WTC11 (cell line): ENCODE measurements around the gene AGBL1. TPM values are rescaled to one million over a fixed set of nuclear protein-coding genes. Genes with fewer than 3 reads are reported as not detected.
A peak's percentile ranks its signal among the peaks of the same experiment; 100 is the strongest.

Source experiments
- ATAC-seq: fragments of 200-7000 bp; cut with Tn5 transposase; 2 replicates; pipeline ENCODE4 v1.10.0; 2021; ENCODE audit warnings: mild to moderate bottlenecking, moderate library complexity
- CTCF ChIA-PET: fragments of 300-600 bp; sonication (Branson Sonifier 250); formaldehyde crosslinking; loops from one replicate; lab custom pipeline; 2021; ENCODE audit warnings: antibody characterized with exemption; lab: Charles Lee
- POLR2A ChIA-PET: fragments of 350-600 bp; sonication (Branson Sonifier 250); formaldehyde crosslinking; loops from one replicate; lab custom pipeline; 2021; ENCODE audit warnings: antibody characterized with exemption; lab: Charles Lee
- DNase-seq: peaks from one replicate; pipeline ENCODE4 v3.0.0; 2021; ENCODE audit warnings: low spot score
- H3K27ac Mint-ChIP-seq: 2 replicates; pipeline ENCODE4 v1.8.0; 2021; ENCODE audit warnings: mixed read lengths
- H3K27me3 Mint-ChIP-seq: 2 replicates; pipeline ENCODE4 v1.8.0; 2021; ENCODE audit warnings: low read depth, mild to moderate bottlenecking, moderate library complexity, mixed read lengths
- H3K36me3 Mint-ChIP-seq: 2 replicates; pipeline ENCODE4 v1.8.0; 2021; ENCODE audit warnings: mixed read lengths
- H3K4me1 Mint-ChIP-seq: 2 replicates; pipeline ENCODE4 v1.8.0; 2022; ENCODE audit warnings: mixed read lengths
- H3K4me3 Mint-ChIP-seq: 2 replicates; pipeline ENCODE4 v1.8.0; 2021; ENCODE audit warnings: mild to moderate bottlenecking, moderate library complexity, mixed read lengths
- H3K9me3 Mint-ChIP-seq: 2 replicates; pipeline ENCODE4 v1.8.0; 2021; ENCODE audit warnings: mixed read lengths
- AR ChIP-seq: fragments of 250-450 bp; sonication (Bioruptor Pico); IDR thresholded peaks from 2 replicates; pipeline ENCODE4 v1.9.0; 2021; ENCODE audit warnings: mild to moderate bottlenecking
- ATF2 ChIP-seq: sonication (generic); formaldehyde crosslinking; IDR thresholded peaks from 2 replicates; pipeline ENCODE4 v1.8.1; 2022; ENCODE audit warnings: low read depth, missing genetic modification reagents, borderline replicate concordance
- ELF4 ChIP-seq: sonication (generic); formaldehyde crosslinking; IDR thresholded peaks from 2 replicates; pipeline ENCODE4 v1.8.1; 2022; ENCODE audit warnings: low read depth, mild to moderate bottlenecking, moderate library complexity, missing genetic modification reagents
- ESRRA ChIP-seq: sonication (generic); formaldehyde crosslinking; IDR thresholded peaks from 2 replicates; pipeline ENCODE4 v1.8.1; 2022; ENCODE audit warnings: mild to moderate bottlenecking, missing genetic modification reagents, borderline replicate concordance
- FOXJ3 ChIP-seq: sonication (generic); formaldehyde crosslinking; IDR thresholded peaks from 2 replicates; pipeline ENCODE4 v1.9.0; 2021; ENCODE audit warnings: missing genetic modification reagents, mild to moderate bottlenecking, borderline replicate concordance
- GABPB1 ChIP-seq: sonication (generic); formaldehyde crosslinking; IDR thresholded peaks from 2 replicates; pipeline ENCODE4 v1.8.1; 2023; ENCODE audit warnings: mild to moderate bottlenecking, missing genetic modification reagents
- GTF2I ChIP-seq: fragments of 250-450 bp; sonication (Bioruptor Pico); conservative IDR thresholded peaks from 2 replicates; pipeline ENCODE4 v1.4.0; 2021; ENCODE audit warnings: mild to moderate bottlenecking
- KAT7 ChIP-seq: sonication (generic); formaldehyde crosslinking; IDR thresholded peaks from 2 replicates; pipeline ENCODE4 v1.8.1; 2023; ENCODE audit warnings: missing genetic modification reagents, mild to moderate bottlenecking, borderline replicate concordance
- MLX ChIP-seq: sonication (generic); formaldehyde crosslinking; IDR thresholded peaks from 2 replicates; pipeline ENCODE4 v1.8.1; 2023; ENCODE audit warnings: mild to moderate bottlenecking, missing genetic modification reagents, moderate library complexity
- NFATC4 ChIP-seq: fragments of 250-450 bp; sonication (Bioruptor Pico); IDR thresholded peaks from 2 replicates; pipeline ENCODE4 v1.9.0; 2021; ENCODE audit warnings: mild to moderate bottlenecking
- NFYB ChIP-seq: sonication (generic); formaldehyde crosslinking; conservative IDR thresholded peaks from 2 replicates; pipeline ENCODE4 v1.8.0; 2022; ENCODE audit warnings: low read depth, missing genetic modification reagents
- RORB ChIP-seq: fragments of 250-450 bp; sonication (Bioruptor Pico); IDR thresholded peaks from 2 replicates; pipeline ENCODE4 v1.9.0; 2021; ENCODE audit warnings: mild to moderate bottlenecking
- TEAD1 ChIP-seq: sonication (generic); formaldehyde crosslinking; IDR thresholded peaks from 2 replicates; pipeline ENCODE4 v1.8.0; 2022; ENCODE audit warnings: mild to moderate bottlenecking, missing genetic modification reagents
- USF1 ChIP-seq: sonication (generic); formaldehyde crosslinking; IDR thresholded peaks from 2 replicates; pipeline ENCODE4 v1.8.0; 2022; ENCODE audit warnings: mild to moderate bottlenecking, missing genetic modification reagents
- ZBTB43 ChIP-seq: sonication (generic); formaldehyde crosslinking; IDR thresholded peaks from 2 replicates; pipeline ENCODE4 v1.8.1; 2023; ENCODE audit warnings: mild to moderate bottlenecking, missing genetic modification reagents
- ZMAT4 ChIP-seq: fragments of 250-450 bp; sonication (Bioruptor Pico); IDR thresholded peaks from 2 replicates; pipeline ENCODE4 v1.9.0; 2021; ENCODE audit warnings: mild to moderate bottlenecking
- ZNF219 ChIP-seq: sonication (generic); formaldehyde crosslinking; IDR thresholded peaks from 2 replicates; pipeline ENCODE4 v1.8.0; 2023; ENCODE audit warnings: missing genetic modification reagents, mild to moderate bottlenecking, borderline replicate concordance
- ZSCAN18 ChIP-seq: fragments of 250-450 bp; sonication (Bioruptor Pico); IDR thresholded peaks from 2 replicates; pipeline ENCODE4 v2.1.2; 2022; ENCODE audit warnings: mild to moderate bottlenecking, moderate library complexity
- total RNA-seq: library from RNA; stranded (reverse); gene quantifications from 3 replicates; pipeline ENCODE4 v1.2.3, GENCODE V29; 2021

Gene AGBL1
- total RNA-seq, 1 experiment from 2014 or later = not detected

- peaks cover 63% of the 10 kb centered on the region for H3K4me1 Mint-ChIP-seq
Measured at GRCh38 chr15:86608461-86609205, 529.0 kb downstream of the AGBL1 start.

GRCh38 chr15:86609275-86609674 is 529.6 kb downstream of the AGBL1 start:
- no peak overlapping the region for H3K4me3 Mint-ChIP-seq
- POLR2A ChIA-PET = no interaction called here
- no peaks in the 10 kb centered on the region; the same call in 1 of the 2 replicates for H3K27me3 Mint-ChIP-seq
- peaks cover 10% of the 10 kb centered on the region for H3K36me3 Mint-ChIP-seq
- ATAC-seq (no peak), DNase-seq (no peak)
- peaks cover 61% of the 10 kb centered on the region for H3K4me1 Mint-ChIP-seq
- peaks cover 15% of the 10 kb centered on the region for H3K9me3 Mint-ChIP-seq
- 0 out of 2 replicates have a peak overlapping the region, but pooled peaks have one; percentile 2 for H3K27ac Mint-ChIP-seq
- CTCF ChIA-PET = no interaction called here
- no peak for TF ChIP-seq ZSCAN18 (CRISPR knock-in tag)
- TF ChIP-seq, all 79 proteins: peak for 0

More at GRCh38 chr15:86608461-86609205, 529.0 kb downstream of the AGBL1 start:
- ChIA-PET CTCF (no interaction called here), POLR2A (interaction anchor here (0.8 kb wide), 1 partner anchor 16 kb away, joined by 3 read pairs; no protein-coding TSS in a partner anchor)
- Mint-ChIP-seq H3K36me3 (peaks cover 13% of the 10 kb centered on the region), H3K27me3 (no peaks in the 10 kb centered on the region; the same call in 1 of the 2 replicates), H3K9me3 (peaks cover 19% of the 10 kb centered on the region), H3K4me3 (no peak overlapping the region), H3K27ac (0 out of 2 replicates have a peak overlapping the region, but pooled peaks have one; percentile 2)
- peak; percentile 33; the same call in 1 of the 2 replicates for ATAC-seq
- DNase-seq = no peak
- TF ChIP-seq RORB = no peak
- TF ChIP-seq FOXJ3 (CRISPR knock-in tag) = no peak
- no peak for TF ChIP-seq GABPB1 (CRISPR knock-in tag)
- no peak for TF ChIP-seq ATF2 (CRISPR knock-in tag)
- no peak for TF ChIP-seq ZSCAN18 (CRISPR knock-in tag)
- no peak for TF ChIP-seq ZNF219 (CRISPR knock-in tag)
- no peak for TF ChIP-seq ELF4 (CRISPR knock-in tag)

- DNase-seq = no peak
- peaks cover 12% of the 10 kb centered on the region for H3K36me3 Mint-ChIP-seq
- TF ChIP-seq MLX (CRISPR knock-in tag) (no peak), GTF2I (no peak), ZMAT4 (CRISPR knock-in tag) (no peak), AR (no peak), KAT7 (CRISPR knock-in tag) (no peak), TEAD1 (CRISPR knock-in tag) (no peak), ZBTB43 (CRISPR knock-in tag) (no peak), NFYB (CRISPR knock-in tag) (no peak), ESRRA (CRISPR knock-in tag) (no peak), NFATC4 (CRISPR knock-in tag) (no peak), USF1 (CRISPR knock-in tag) (no peak), ZSCAN18 (CRISPR knock-in tag) (no peak)
- TF ChIP-seq, all 79 proteins: peak for 0
- Mint-ChIP-seq H3K27me3 (no peaks in the 10 kb centered on the region; the same call in 1 of the 2 replicates), H3K4me3 (no peak overlapping the region), H3K27ac (no peak overlapping the region), H3K9me3 (peaks cover 22% of the 10 kb centered on the region), H3K4me1 (peaks cover 61% of the 10 kb centered on the region)
- no peak for ATAC-seq
- ChIA-PET CTCF (no interaction called here), POLR2A (no interaction called here)
Measured at GRCh38 chr15:86610038-86610437, 530.4 kb downstream of the AGBL1 start.
